SU-DHL-6 (cell line): ENCODE results near the gene FAM98B.

Experiments
- EZH2phosphoT487 ChIP-seq: fragments of 200-600 bp; sonication (generic), shearing (Covaris generic); conservative IDR thresholded peaks from 2 replicates; pipeline ENCODE4 v1.6.1; 2018; ENCODE audit warnings: mild to moderate bottlenecking, antibody characterized with exemption, low read length, moderate library complexity, mixed read lengths
- TF ChIP-seq, protein P1 (sequence below): fragments of 200-600 bp; sonication (generic); IDR thresholded peaks from one replicate; pipeline ENCODE4 v1.5.1; 2017; ENCODE audit warnings: antibody characterized with exemption, mild to moderate bottlenecking, low read length, moderate library complexity; ENCODE audit not compliant: insufficient read depth, poor library complexity, severe bottlenecking

- TF ChIP-seq, protein P1, sequence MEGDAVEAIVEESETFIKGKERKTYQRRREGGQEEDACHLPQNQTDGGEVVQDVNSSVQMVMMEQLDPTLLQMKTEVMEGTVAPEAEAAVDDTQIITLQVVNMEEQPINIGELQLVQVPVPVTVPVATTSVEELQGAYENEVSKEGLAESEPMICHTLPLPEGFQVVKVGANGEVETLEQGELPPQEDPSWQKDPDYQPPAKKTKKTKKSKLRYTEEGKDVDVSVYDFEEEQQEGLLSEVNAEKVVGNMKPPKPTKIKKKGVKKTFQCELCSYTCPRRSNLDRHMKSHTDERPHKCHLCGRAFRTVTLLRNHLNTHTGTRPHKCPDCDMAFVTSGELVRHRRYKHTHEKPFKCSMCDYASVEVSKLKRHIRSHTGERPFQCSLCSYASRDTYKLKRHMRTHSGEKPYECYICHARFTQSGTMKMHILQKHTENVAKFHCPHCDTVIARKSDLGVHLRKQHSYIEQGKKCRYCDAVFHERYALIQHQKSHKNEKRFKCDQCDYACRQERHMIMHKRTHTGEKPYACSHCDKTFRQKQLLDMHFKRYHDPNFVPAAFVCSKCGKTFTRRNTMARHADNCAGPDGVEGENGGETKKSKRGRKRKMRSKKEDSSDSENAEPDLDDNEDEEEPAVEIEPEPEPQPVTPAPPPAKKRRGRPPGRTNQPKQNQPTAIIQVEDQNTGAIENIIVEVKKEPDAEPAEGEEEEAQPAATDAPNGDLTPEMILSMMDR, result no peak
- no peak for TF ChIP-seq EZH2phosphoT487
Measured at GRCh38 chr15:38461066-38461833, 7.3 kb downstream of the FAM98B start.
